ENCODE results near the gene DDX52. TPM values are rescaled to one million over a fixed set of nuclear protein-coding genes. Genes with fewer than 3 reads are reported as not detected.

The DDX52 gene
- total RNA-seq, 1 experiment from 2014 or later, result 31.9 TPM

DNA sequence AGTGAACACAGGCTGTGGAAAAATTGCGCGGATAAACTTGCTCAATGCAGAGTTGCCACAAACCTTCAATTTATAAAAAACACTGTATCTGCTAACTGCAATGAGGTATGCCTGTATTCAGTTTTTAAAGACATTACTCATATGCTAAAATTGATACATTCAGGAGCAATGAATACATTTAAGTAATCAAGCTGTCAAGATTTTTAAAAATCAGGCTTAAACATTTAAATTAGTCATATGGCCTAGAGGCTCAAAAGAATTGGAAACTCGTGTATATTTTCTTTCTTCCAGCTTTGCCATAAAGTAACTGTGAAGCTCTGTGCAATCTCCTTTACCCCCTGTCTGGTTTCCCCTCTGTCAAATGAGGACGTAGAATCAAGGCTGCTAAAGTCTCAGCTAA is 38.2 kb downstream of the DDX52 start:
- DNase-seq (ENCODE audit: low spot score) (no peak), ATAC-seq (no peak)
- TF ChIP-seq, protein P1, sequence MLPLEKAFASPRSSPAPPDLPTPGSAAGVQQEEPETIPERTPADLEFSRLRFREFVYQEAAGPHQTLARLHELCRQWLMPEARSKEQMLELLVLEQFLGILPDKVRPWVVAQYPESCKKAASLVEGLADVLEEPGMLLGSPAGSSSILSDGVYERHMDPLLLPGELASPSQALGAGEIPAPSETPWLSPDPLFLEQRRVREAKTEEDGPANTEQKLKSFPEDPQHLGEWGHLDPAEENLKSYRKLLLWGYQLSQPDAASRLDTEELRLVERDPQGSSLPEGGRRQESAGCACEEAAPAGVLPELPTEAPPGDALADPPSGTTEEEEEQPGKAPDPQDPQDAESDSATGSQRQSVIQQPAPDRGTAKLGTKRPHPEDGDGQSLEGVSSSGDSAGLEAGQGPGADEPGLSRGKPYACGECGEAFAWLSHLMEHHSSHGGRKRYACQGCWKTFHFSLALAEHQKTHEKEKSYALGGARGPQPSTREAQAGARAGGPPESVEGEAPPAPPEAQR (CRISPR knock-in tag; IDR thresholded peaks at IDR 0.05), result no peak
- TF ChIP-seq, protein P2, sequence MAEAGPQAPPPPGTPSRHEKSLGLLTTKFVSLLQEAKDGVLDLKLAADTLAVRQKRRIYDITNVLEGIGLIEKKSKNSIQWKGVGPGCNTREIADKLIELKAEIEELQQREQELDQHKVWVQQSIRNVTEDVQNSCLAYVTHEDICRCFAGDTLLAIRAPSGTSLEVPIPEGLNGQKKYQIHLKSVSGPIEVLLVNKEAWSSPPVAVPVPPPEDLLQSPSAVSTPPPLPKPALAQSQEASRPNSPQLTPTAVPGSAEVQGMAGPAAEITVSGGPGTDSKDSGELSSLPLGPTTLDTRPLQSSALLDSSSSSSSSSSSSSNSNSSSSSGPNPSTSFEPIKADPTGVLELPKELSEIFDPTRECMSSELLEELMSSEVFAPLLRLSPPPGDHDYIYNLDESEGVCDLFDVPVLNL (CRISPR knock-in tag; IDR thresholded peaks at IDR 0.05; ENCODE audit: borderline replicate concordance, low read depth), result no peak
- TF ChIP-seq, protein P3, sequence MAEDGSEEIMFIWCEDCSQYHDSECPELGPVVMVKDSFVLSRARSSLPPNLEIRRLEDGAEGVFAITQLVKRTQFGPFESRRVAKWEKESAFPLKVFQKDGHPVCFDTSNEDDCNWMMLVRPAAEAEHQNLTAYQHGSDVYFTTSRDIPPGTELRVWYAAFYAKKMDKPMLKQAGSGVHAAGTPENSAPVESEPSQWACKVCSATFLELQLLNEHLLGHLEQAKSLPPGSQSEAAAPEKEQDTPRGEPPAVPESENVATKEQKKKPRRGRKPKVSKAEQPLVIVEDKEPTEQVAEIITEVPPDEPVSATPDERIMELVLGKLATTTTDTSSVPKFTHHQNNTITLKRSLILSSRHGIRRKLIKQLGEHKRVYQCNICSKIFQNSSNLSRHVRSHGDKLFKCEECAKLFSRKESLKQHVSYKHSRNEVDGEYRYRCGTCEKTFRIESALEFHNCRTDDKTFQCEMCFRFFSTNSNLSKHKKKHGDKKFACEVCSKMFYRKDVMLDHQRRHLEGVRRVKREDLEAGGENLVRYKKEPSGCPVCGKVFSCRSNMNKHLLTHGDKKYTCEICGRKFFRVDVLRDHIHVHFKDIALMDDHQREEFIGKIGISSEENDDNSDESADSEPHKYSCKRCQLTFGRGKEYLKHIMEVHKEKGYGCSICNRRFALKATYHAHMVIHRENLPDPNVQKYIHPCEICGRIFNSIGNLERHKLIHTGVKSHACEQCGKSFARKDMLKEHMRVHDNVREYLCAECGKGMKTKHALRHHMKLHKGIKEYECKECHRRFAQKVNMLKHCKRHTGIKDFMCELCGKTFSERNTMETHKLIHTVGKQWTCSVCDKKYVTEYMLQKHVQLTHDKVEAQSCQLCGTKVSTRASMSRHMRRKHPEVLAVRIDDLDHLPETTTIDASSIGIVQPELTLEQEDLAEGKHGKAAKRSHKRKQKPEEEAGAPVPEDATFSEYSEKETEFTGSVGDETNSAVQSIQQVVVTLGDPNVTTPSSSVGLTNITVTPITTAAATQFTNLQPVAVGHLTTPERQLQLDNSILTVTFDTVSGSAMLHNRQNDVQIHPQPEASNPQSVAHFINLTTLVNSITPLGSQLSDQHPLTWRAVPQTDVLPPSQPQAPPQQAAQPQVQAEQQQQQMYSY (CRISPR knock-in tag; IDR thresholded peaks at IDR 0.05), result no peak
- TF ChIP-seq, protein P4, sequence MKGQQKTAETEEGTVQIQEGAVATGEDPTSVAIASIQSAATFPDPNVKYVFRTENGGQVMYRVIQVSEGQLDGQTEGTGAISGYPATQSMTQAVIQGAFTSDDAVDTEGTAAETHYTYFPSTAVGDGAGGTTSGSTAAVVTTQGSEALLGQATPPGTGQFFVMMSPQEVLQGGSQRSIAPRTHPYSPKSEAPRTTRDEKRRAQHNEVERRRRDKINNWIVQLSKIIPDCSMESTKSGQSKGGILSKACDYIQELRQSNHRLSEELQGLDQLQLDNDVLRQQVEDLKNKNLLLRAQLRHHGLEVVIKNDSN (CRISPR knock-in tag; IDR thresholded peaks at IDR 0.05), result no peak
- TF ChIP-seq, protein P5, sequence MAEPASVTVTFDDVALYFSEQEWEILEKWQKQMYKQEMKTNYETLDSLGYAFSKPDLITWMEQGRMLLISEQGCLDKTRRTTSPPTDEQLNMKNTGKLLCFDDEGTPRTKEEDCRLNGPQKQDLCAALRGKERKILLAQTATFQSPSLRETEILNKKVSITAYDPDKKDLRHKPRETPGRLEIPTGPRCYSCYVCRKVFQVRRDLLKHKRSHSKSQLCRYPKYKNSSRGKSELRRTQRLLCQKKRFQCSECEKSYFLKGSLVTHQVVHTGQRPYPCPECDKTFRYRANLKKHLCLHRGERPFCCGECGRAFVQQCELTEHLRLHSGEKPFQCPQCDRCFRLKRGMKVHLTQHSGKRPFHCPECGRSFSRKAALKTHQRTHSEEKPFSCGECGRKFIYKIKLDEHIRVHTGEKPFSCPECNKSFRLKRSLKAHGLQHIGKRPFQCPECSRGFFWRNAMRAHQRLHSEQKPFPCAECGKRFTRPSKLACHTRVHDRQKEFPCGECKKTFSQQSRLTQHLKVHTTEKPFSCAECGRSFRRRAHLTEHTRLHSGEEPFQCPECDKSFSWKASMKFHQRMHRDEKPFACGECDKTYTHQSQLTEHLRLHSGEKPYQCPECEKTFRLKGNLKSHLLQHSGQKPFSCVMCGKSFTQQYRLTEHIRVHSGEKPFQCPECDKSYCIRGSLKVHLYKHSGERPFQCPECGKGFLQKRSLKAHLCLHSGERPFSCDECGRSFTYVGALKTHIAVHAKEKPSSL (CRISPR knock-in tag; conservative IDR thresholded peaks at IDR 0.05), result no peak
- TF ChIP-seq NFATC4 (CRISPR knock-in tag; IDR thresholded peaks at IDR 0.05) (no peak), SMAD4 (CRISPR knock-in tag; IDR thresholded peaks at IDR 0.05) (no peak), ATF1 (CRISPR knock-in tag; IDR thresholded peaks at IDR 0.05) (no peak), NFYB (CRISPR knock-in tag; conservative IDR thresholded peaks at IDR 0.05; ENCODE audit: low read depth) (no peak), MXD4 (CRISPR knock-in tag; IDR thresholded peaks at IDR 0.05; ENCODE audit: borderline replicate concordance) (no peak), FOXK1 (CRISPR knock-in tag; IDR thresholded peaks at IDR 0.05) (no peak), SMAD3 (CRISPR knock-in tag; IDR thresholded peaks at IDR 0.05; ENCODE audit: borderline replicate concordance) (no peak), JUN (CRISPR knock-in tag; IDR thresholded peaks at IDR 0.05) (no peak), NR2C2 (CRISPR knock-in tag; IDR thresholded peaks at IDR 0.05) (no peak), NR3C1 (CRISPR knock-in tag; conservative IDR thresholded peaks at IDR 0.05; ENCODE audit: low read depth) (no peak)
- TF ChIP-seq, protein P6, sequence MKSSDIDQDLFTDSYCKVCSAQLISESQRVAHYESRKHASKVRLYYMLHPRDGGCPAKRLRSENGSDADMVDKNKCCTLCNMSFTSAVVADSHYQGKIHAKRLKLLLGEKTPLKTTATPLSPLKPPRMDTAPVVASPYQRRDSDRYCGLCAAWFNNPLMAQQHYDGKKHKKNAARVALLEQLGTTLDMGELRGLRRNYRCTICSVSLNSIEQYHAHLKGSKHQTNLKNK (CRISPR knock-in tag; IDR thresholded peaks at IDR 0.05), result no peak
- TF ChIP-seq, protein P7, sequence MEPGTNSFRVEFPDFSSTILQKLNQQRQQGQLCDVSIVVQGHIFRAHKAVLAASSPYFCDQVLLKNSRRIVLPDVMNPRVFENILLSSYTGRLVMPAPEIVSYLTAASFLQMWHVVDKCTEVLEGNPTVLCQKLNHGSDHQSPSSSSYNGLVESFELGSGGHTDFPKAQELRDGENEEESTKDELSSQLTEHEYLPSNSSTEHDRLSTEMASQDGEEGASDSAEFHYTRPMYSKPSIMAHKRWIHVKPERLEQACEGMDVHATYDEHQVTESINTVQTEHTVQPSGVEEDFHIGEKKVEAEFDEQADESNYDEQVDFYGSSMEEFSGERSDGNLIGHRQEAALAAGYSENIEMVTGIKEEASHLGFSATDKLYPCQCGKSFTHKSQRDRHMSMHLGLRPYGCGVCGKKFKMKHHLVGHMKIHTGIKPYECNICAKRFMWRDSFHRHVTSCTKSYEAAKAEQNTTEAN (CRISPR knock-in tag; IDR thresholded peaks at IDR 0.05), result no peak
- H3K4me3 Mint-ChIP-seq, result no peak overlapping the region
- no peaks in the 10 kb centered on the region for H3K27me3 Mint-ChIP-seq (ENCODE audit: low read depth)
- no peak overlapping the region for H3K27ac Mint-ChIP-seq
- H3K9me3 Mint-ChIP-seq, result no peaks in the 10 kb centered on the region
- CTCF ChIA-PET, result interaction anchor here (1.2 to 1.5 kb wide), 2 partner anchors 13 to 78 kb away, joined by 3 to 7 read pairs; no protein-coding TSS in a partner anchor
- POLR2A ChIA-PET, result no interaction called here
- peaks cover 3% of the 10 kb centered on the region; the same call in 1 of the 2 replicates for H3K36me3 Mint-ChIP-seq
- H3K4me1 Mint-ChIP-seq, result peaks cover 27% of the 10 kb centered on the region

Measured in WTC11 (cell line).